ENCODE results near the gene PLXDC1.

Gene PLXDC1

GRCh38 chr17:39171933-39172332, 20.5 kb upstream of the PLXDC1 start:
- TF ChIP-seq CTCF (IDR thresholded peaks at IDR 0.05; ENCODE audit: insufficient read depth, low read length) = no peak
- no peak for TF ChIP-seq REST (IDR thresholded peaks at IDR 0.05; ENCODE audit: insufficient replicate concordance, low read depth)
- no peak for TF ChIP-seq SPI1 (IDR thresholded peaks at IDR 0.05; ENCODE audit: borderline replicate concordance, low read depth)
- TF ChIP-seq GABPA (IDR thresholded peaks at IDR 0.05; ENCODE audit: low read depth) = no peak
- no peak for TF ChIP-seq POLR2AphosphoS5 (IDR thresholded peaks at IDR 0.05; ENCODE audit: low read depth)

GRCh38 chr17:39170558-39170957, 19.1 kb upstream of the PLXDC1 start:
- H3K27me3 ChIP-seq (ENCODE audit: insufficient read depth, poor library complexity, severe bottlenecking) = no peaks in the 10 kb centered on the region
- no peak for TF ChIP-seq CTCF (IDR thresholded peaks at IDR 0.05; ENCODE audit: insufficient read depth, low read length)
- TF ChIP-seq SPI1 (IDR thresholded peaks at IDR 0.05; ENCODE audit: borderline replicate concordance, low read depth) = no peak
- no peak for TF ChIP-seq REST (IDR thresholded peaks at IDR 0.05; ENCODE audit: insufficient replicate concordance, low read depth)
- no peak for TF ChIP-seq POLR2AphosphoS5 (IDR thresholded peaks at IDR 0.05; ENCODE audit: low read depth)
- no peak for TF ChIP-seq GABPA (IDR thresholded peaks at IDR 0.05; ENCODE audit: low read depth)
- DNase-seq (ENCODE audit: low read depth in 1 of 2, low spot score in 1 of 2) = peak in 1 of 2 experiments; percentile 15
- H3K27ac ChIP-seq (replicated peaks) = no peak overlapping the region
- no peak overlapping the region for H3K4me3 ChIP-seq (replicated peaks; ENCODE audit: insufficient read depth, low read length)

More at GRCh38 chr17:39171933-39172332, 20.5 kb upstream of the PLXDC1 start:
- DNase-seq (ENCODE audit: low read depth in 1 of 2, low spot score in 1 of 2) = no peak
- H3K27ac ChIP-seq (replicated peaks) = no peak overlapping the region
- H3K27me3 ChIP-seq (ENCODE audit: insufficient read depth, poor library complexity, severe bottlenecking) = no peaks in the 10 kb centered on the region
- H3K4me3 ChIP-seq (replicated peaks; ENCODE audit: insufficient read depth, low read length) = no peak overlapping the region

GRCh38 chr17:39170109-39170508, 18.7 kb upstream of the PLXDC1 start:
- Histone ChIP-seq H3K27ac (replicated peaks) (no peak overlapping the region), H3K4me3 (replicated peaks; ENCODE audit: insufficient read depth, low read length) (no peak overlapping the region)
- DNase-seq (ENCODE audit: low read depth in 1 of 2, low spot score in 1 of 2) = peak in 1 of 2 experiments; percentile 48

More at GRCh38 chr17:39170109-39170508, 18.7 kb upstream of the PLXDC1 start:
- H3K27me3 ChIP-seq (ENCODE audit: insufficient read depth, poor library complexity, severe bottlenecking) = no peaks in the 10 kb centered on the region
- no peak for TF ChIP-seq SPI1 (IDR thresholded peaks at IDR 0.05; ENCODE audit: borderline replicate concordance, low read depth)
- TF ChIP-seq REST (IDR thresholded peaks at IDR 0.05; ENCODE audit: insufficient replicate concordance, low read depth) = no peak
- no peak for TF ChIP-seq GABPA (IDR thresholded peaks at IDR 0.05; ENCODE audit: low read depth)
- TF ChIP-seq POLR2AphosphoS5 (IDR thresholded peaks at IDR 0.05; ENCODE audit: low read depth) = no peak
- no peak for TF ChIP-seq CTCF (IDR thresholded peaks at IDR 0.05; ENCODE audit: insufficient read depth, low read length)
